ENCODE data around the gene TMEM156. TPM values are rescaled to one million over a fixed set of nuclear protein-coding genes. Genes with fewer than 3 reads are reported as not detected.
"Not testable (repeated sequence)": the region's sequence is repeated elsewhere in the genome, so short reads cannot be mapped to it uniquely, and the experiment has no call there.

TMEM156 gene
- total RNA-seq, 1 donor, result not detected

- Histone ChIP-seq H3K4me2 (ENCODE audit: insufficient read depth, low read length) (no peak overlapping the region), H3K27me3 (ENCODE audit: insufficient read depth, low read length) (no peaks in the 10 kb centered on the region), H3K4me3 (ENCODE audit: insufficient read depth, low read length) (no peak overlapping the region), H2AFZ (ENCODE audit: low read length) (no peak overlapping the region), H3K27ac (ENCODE audit: low read depth, low read length) (no peak overlapping the region), H3K36me3 (ENCODE audit: insufficient read depth, low read length) (no peaks in the 10 kb centered on the region), H3K4me1 (ENCODE audit: insufficient read depth, low read length) (peaks cover 8% of the 10 kb centered on the region), H4K20me1 (ENCODE audit: insufficient read depth, low read length) (no peaks in the 10 kb centered on the region), H3K79me2 (ENCODE audit: insufficient read depth, low read length) (no peaks in the 10 kb centered on the region), H3K9me3 (ENCODE audit: low read depth, low read length) (no peaks in the 10 kb centered on the region)
- TF ChIP-seq CTCF (IDR thresholded peaks at IDR 0.05; ENCODE audit: extremely low read depth, low read depth, low read length), result no peak
- no peak for DNase-seq (ENCODE audit: insufficient read length, low spot score, missing footprints)
Measured at GRCh38 chr4:38968668-38969067, 63.5 kb downstream of the TMEM156 start.

GRCh38 chr4:38967260-38968095, 64.7 kb downstream of the TMEM156 start:
- Histone ChIP-seq H3K4me2 (ENCODE audit: insufficient read depth, low read length) (peak overlapping the region; percentile 16), H3K4me1 (ENCODE audit: insufficient read depth, low read length) (peaks cover 8% of the 10 kb centered on the region), H3K79me2 (ENCODE audit: insufficient read depth, low read length) (no peaks in the 10 kb centered on the region), H2AFZ (ENCODE audit: low read length) (peak overlapping the region; percentile 37), H3K27me3 (ENCODE audit: insufficient read depth, low read length) (no peaks in the 10 kb centered on the region), H3K4me3 (ENCODE audit: insufficient read depth, low read length) (no peak overlapping the region), H3K9me3 (ENCODE audit: low read depth, low read length) (no peaks in the 10 kb centered on the region), H3K27ac (ENCODE audit: low read depth, low read length) (peak overlapping the region; percentile 70), H3K36me3 (ENCODE audit: insufficient read depth, low read length) (no peaks in the 10 kb centered on the region), H4K20me1 (ENCODE audit: insufficient read depth, low read length) (no peaks in the 10 kb centered on the region)
- TF ChIP-seq CTCF (IDR thresholded peaks at IDR 0.05; ENCODE audit: extremely low read depth, low read depth, low read length), result no peak
- peak; percentile 45 for DNase-seq (ENCODE audit: insufficient read length, low spot score, missing footprints)

GRCh38 chr4:38965866-38966265, 66.3 kb downstream of the TMEM156 start:
- Histone ChIP-seq H3K36me3 (ENCODE audit: insufficient read depth, low read length) (no peaks in the 10 kb centered on the region), H3K79me2 (ENCODE audit: insufficient read depth, low read length) (no peaks in the 10 kb centered on the region), H3K4me3 (ENCODE audit: insufficient read depth, low read length) (no peak overlapping the region), H3K9me3 (ENCODE audit: low read depth, low read length) (no peaks in the 10 kb centered on the region), H3K27ac (ENCODE audit: low read depth, low read length) (no peak overlapping the region), H4K20me1 (ENCODE audit: insufficient read depth, low read length) (no peaks in the 10 kb centered on the region), H3K4me1 (ENCODE audit: insufficient read depth, low read length) (peaks cover 8% of the 10 kb centered on the region), H3K27me3 (ENCODE audit: insufficient read depth, low read length) (no peaks in the 10 kb centered on the region), H2AFZ (ENCODE audit: low read length) (no peak overlapping the region), H3K4me2 (ENCODE audit: insufficient read depth, low read length) (no peak overlapping the region)
- no peak for TF ChIP-seq CTCF (IDR thresholded peaks at IDR 0.05; ENCODE audit: extremely low read depth, low read depth, low read length)
- DNase-seq (ENCODE audit: insufficient read length, low spot score, missing footprints), result no peak

GRCh38 chr4:38964942-38965775, 67.0 kb downstream of the TMEM156 start:
- Histone ChIP-seq H3K4me2 (ENCODE audit: insufficient read depth, low read length) (no peak overlapping the region), H3K9me3 (ENCODE audit: low read depth, low read length) (no peaks in the 10 kb centered on the region), H3K4me1 (ENCODE audit: insufficient read depth, low read length) (peaks cover 8% of the 10 kb centered on the region), H2AFZ (ENCODE audit: low read length) (no peak overlapping the region), H4K20me1 (ENCODE audit: insufficient read depth, low read length) (no peaks in the 10 kb centered on the region), H3K27me3 (ENCODE audit: insufficient read depth, low read length) (no peaks in the 10 kb centered on the region), H3K27ac (ENCODE audit: low read depth, low read length) (no peak overlapping the region), H3K4me3 (ENCODE audit: insufficient read depth, low read length) (no peak overlapping the region), H3K79me2 (ENCODE audit: insufficient read depth, low read length) (no peaks in the 10 kb centered on the region), H3K36me3 (ENCODE audit: insufficient read depth, low read length) (no peaks in the 10 kb centered on the region)
- no peak for DNase-seq (ENCODE audit: insufficient read length, low spot score, missing footprints)
- TF ChIP-seq CTCF (IDR thresholded peaks at IDR 0.05; ENCODE audit: extremely low read depth, low read depth, low read length), result no peak

- H3K4me3 ChIP-seq (ENCODE audit: insufficient read depth, low read length); H3K4me2 ChIP-seq (ENCODE audit: insufficient read depth, low read length); H4K20me1 ChIP-seq (ENCODE audit: insufficient read depth, low read length); H3K4me1 ChIP-seq (ENCODE audit: insufficient read depth, low read length); H3K9me3 ChIP-seq (ENCODE audit: low read depth, low read length); H3K27ac ChIP-seq (ENCODE audit: low read depth, low read length); H3K79me2 ChIP-seq (ENCODE audit: insufficient read depth, low read length); H3K27me3 ChIP-seq (ENCODE audit: insufficient read depth, low read length); DNase-seq (ENCODE audit: insufficient read length, low spot score, missing footprints); H3K36me3 ChIP-seq (ENCODE audit: insufficient read depth, low read length); H2AFZ ChIP-seq (ENCODE audit: low read length): not testable (repeated sequence)
Measured at GRCh38 chr4:38959248-38959647, 73.0 kb downstream of the TMEM156 start.
